Measurements from ENCODE around the gene NKAIN2.

Gene NKAIN2

DNA sequence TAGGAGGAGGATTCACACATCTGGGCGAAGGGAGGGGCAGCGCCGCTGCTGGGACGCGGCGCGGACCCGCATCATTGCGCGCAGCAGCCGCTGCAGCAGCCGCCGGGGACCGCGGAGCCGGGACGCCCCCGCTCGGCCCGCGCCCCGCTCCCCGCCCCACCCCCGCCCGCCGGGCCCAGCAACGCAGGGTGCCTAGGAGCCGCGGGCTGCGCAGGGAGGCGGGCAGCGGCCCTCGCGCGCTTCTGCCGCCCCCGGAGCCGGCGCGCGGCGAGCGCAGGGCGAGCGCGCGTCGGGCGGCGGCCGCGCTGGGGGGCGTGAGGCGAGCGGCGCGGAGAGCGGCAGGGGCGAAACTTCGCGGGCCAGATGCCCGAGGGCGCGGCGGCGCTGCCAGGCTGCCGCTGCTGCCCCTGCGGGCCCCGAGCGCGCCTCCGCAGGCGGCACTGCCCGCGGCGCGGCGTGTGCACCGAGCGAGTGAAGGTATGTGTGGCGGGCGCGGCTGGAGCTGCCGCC, at the start of gene NKAIN2:
NKAIN2 (plus strand) TSS at position 362 of the 510 bp plus-strand sequence.
- H3K4me3 ChIP-seq (ENCODE audit: low read depth, low read length), result peak within 1 kb of the TSS; percentile 83
- no peak within 1 kb of the TSS for H3K27ac ChIP-seq (ENCODE audit: low read depth, low read length)
- no peaks in the 10 kb centered on the region for H3K36me3 ChIP-seq (ENCODE audit: insufficient read depth, low read length)
- peak within 1 kb of the TSS; percentile 51 for H2AFZ ChIP-seq (ENCODE audit: low read length, unreplicated experiment)
- no peaks in the 10 kb centered on the region for H3K4me1 ChIP-seq (ENCODE audit: control insufficient read depth, insufficient read depth, low read length, unreplicated experiment)
- H3K27me3 ChIP-seq (ENCODE audit: insufficient read depth, low read length), result peaks cover 29% of the 10 kb centered on the region
- no peaks in the 10 kb centered on the region for H3K79me2 ChIP-seq (ENCODE audit: control insufficient read depth, insufficient read depth, low read length, unreplicated experiment)

DNA sequence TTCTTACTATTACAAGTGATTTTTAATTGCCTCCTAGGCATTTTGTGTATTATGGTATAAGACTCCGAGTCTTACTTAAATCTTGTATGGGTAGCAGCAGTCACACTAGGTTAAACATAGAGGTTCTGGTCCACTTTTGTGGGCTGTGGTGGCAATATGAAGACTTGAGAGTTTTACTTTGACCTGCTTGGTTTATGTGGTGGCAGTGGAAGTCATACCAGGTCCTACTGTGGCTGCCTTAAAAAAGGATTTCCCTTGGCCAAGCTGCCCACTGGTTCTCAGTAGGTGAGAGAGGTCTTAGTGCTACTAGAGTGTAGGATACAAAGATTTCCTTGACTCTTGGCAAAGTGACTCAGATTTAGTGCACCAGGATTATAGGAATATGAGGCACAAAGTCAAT, 44.2 kb upstream of the NKAIN2 start:
- Histone ChIP-seq H3K4me3 (ENCODE audit: low read depth, low read length) (no peak overlapping the region), H2AFZ (ENCODE audit: low read length, unreplicated experiment) (no peak overlapping the region), H3K36me3 (ENCODE audit: insufficient read depth, low read length) (no peaks in the 10 kb centered on the region), H3K4me1 (ENCODE audit: control insufficient read depth, insufficient read depth, low read length, unreplicated experiment) (no peaks in the 10 kb centered on the region), H3K27me3 (ENCODE audit: insufficient read depth, low read length) (no peaks in the 10 kb centered on the region), H3K27ac (ENCODE audit: low read depth, low read length) (no peak overlapping the region), H3K79me2 (ENCODE audit: control insufficient read depth, insufficient read depth, low read length, unreplicated experiment) (no peaks in the 10 kb centered on the region)

DNA sequence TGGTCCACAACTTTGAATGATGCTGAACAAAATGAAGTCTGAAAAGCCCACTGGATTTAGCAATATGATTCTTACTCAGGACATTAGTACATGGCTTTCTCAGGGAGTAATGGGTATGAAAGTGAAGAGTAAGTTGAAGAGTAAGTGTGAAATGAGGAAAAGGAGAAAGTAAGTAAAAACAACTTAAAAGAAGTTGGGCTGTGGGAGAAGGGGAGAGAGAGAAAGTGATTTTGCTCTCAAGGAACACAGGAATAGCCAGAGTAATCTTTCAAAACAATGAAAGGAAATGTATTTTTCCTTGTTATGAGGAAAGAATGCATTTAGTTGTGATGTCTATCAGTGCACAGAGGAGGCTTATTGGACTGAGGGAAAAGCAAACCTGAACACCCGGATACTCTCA, 39.8 kb upstream of the NKAIN2 start:
- Histone ChIP-seq H3K36me3 (ENCODE audit: insufficient read depth, low read length) (no peaks in the 10 kb centered on the region), H2AFZ (ENCODE audit: low read length, unreplicated experiment) (no peak overlapping the region), H3K79me2 (ENCODE audit: control insufficient read depth, insufficient read depth, low read length, unreplicated experiment) (no peaks in the 10 kb centered on the region), H3K27me3 (ENCODE audit: insufficient read depth, low read length) (no peaks in the 10 kb centered on the region; the same call in 1 of the 2 replicates), H3K4me3 (ENCODE audit: low read depth, low read length) (no peak overlapping the region), H3K4me1 (ENCODE audit: control insufficient read depth, insufficient read depth, low read length, unreplicated experiment) (no peaks in the 10 kb centered on the region), H3K27ac (ENCODE audit: low read depth, low read length) (no peak overlapping the region)

- Histone ChIP-seq H3K27me3 (ENCODE audit: insufficient read depth, low read length) (no peaks in the 10 kb centered on the region; the same call in 1 of the 2 replicates), H3K27ac (ENCODE audit: low read depth, low read length) (no peak overlapping the region), H2AFZ (ENCODE audit: low read length, unreplicated experiment) (no peak overlapping the region), H3K79me2 (ENCODE audit: control insufficient read depth, insufficient read depth, low read length, unreplicated experiment) (no peaks in the 10 kb centered on the region), H3K36me3 (ENCODE audit: insufficient read depth, low read length) (no peaks in the 10 kb centered on the region), H3K4me1 (ENCODE audit: control insufficient read depth, insufficient read depth, low read length, unreplicated experiment) (no peaks in the 10 kb centered on the region), H3K4me3 (ENCODE audit: low read depth, low read length) (no peak overlapping the region)
These were observed 38.9 kb upstream of the NKAIN2 start for GRCh38 chr6:123764722-123765121.

DNA sequence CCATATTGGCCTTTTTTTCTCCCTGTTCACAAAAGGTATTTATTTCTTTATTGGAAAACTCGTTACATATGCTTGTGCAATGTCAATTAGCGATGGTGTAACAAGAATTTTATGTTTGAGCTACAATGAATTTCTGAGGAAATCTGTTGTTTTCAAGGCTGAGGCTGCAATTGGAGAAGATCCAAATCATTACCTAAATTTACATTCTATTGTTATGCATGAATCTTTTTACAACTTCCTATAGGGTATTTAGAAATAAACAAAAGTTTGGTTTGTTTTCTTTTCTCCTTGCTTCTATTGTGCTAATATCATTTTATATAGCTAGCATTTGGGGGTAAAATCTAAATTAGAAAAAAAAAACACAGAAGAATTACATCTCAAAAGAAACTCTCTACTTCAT, 34.7 kb upstream of the NKAIN2 start:
- Histone ChIP-seq H3K27ac (ENCODE audit: low read depth, low read length) (no peak overlapping the region), H3K36me3 (ENCODE audit: insufficient read depth, low read length) (no peaks in the 10 kb centered on the region), H3K4me1 (ENCODE audit: control insufficient read depth, insufficient read depth, low read length, unreplicated experiment) (no peaks in the 10 kb centered on the region), H3K27me3 (ENCODE audit: insufficient read depth, low read length) (no peaks in the 10 kb centered on the region; the same call in 1 of the 2 replicates), H3K79me2 (ENCODE audit: control insufficient read depth, insufficient read depth, low read length, unreplicated experiment) (no peaks in the 10 kb centered on the region), H2AFZ (ENCODE audit: low read length, unreplicated experiment) (no peak overlapping the region), H3K4me3 (ENCODE audit: low read depth, low read length) (no peak overlapping the region)

- Histone ChIP-seq H3K36me3 (ENCODE audit: insufficient read depth, low read length) (no peaks in the 10 kb centered on the region), H3K4me1 (ENCODE audit: control insufficient read depth, insufficient read depth, low read length, unreplicated experiment) (no peaks in the 10 kb centered on the region), H3K27ac (ENCODE audit: low read depth, low read length) (no peak overlapping the region), H3K79me2 (ENCODE audit: control insufficient read depth, insufficient read depth, low read length, unreplicated experiment) (no peaks in the 10 kb centered on the region), H3K27me3 (ENCODE audit: insufficient read depth, low read length) (no peaks in the 10 kb centered on the region; the same call in 1 of the 2 replicates), H2AFZ (ENCODE audit: low read length, unreplicated experiment) (no peak overlapping the region), H3K4me3 (ENCODE audit: low read depth, low read length) (no peak overlapping the region)
These were observed 34.2 kb upstream of the NKAIN2 start for GRCh38 chr6:123769431-123769830.

DNA sequence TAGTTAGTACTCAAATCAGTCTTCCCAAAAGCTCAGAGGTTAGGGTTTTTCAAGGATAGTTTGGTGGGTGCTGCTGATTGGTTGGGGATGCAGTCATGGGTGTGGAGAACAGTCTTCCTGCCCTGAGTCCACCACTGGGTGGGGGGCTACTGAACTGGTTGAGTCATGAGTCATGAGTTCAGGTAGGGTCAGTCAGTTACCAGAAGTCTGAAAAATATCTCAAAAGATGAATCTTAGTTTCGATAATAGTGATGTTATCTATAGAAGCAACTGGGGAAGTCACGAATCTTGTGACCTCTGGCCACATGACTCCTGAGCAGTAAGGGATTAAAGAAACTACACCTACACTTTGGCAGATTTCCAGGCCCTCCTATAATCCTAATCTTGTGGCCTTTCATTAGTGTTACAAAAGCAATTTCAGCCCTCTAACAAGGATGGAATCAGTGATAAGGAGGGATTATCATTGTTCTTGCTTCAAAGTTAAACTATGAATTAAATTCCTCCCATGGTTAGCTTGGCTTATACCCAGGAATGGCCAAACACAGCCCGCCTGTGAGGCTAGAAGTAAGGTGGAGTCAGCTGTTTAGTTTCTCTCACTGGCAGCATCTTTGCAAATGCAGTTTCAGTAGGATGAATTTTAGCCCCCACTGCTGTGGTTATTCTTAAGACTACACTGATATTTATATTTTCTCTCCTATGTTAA, 33.3 kb upstream of the NKAIN2 start:
- no peak overlapping the region for H3K27ac ChIP-seq (ENCODE audit: low read depth, low read length)

DNA sequence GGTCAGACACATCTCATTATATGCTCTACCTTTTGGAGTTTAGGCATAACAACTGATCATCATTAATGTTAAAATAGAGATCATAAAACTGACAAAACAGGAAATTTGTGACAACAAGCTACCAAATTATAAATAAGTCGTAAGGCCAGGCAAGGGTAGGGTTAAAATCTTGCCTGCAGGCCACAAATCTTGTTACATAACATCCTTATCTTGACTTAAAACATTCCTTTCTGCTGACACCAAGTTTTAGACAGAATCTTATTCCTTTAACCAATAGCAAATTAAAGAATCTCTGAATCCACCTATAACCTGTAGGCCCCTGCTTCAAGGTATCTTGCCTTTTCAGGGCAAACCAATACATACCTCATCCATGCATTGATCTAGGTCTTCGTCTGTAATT, 32.5 kb upstream of the NKAIN2 start:
- no peaks in the 10 kb centered on the region for H3K79me2 ChIP-seq (ENCODE audit: control insufficient read depth, insufficient read depth, low read length, unreplicated experiment)
- H3K27ac ChIP-seq (ENCODE audit: low read depth, low read length), result no peak overlapping the region
- no peaks in the 10 kb centered on the region; the same call in 1 of the 2 replicates for H3K27me3 ChIP-seq (ENCODE audit: insufficient read depth, low read length)
- no peak overlapping the region for H2AFZ ChIP-seq (ENCODE audit: low read length, unreplicated experiment)
- no peaks in the 10 kb centered on the region for H3K4me1 ChIP-seq (ENCODE audit: control insufficient read depth, insufficient read depth, low read length, unreplicated experiment)
- no peaks in the 10 kb centered on the region for H3K36me3 ChIP-seq (ENCODE audit: insufficient read depth, low read length)
- H3K4me3 ChIP-seq (ENCODE audit: low read depth, low read length), result no peak overlapping the region

More for the DNA sequence above, 33.3 kb upstream of the NKAIN2 start:
- Histone ChIP-seq H2AFZ (ENCODE audit: low read length, unreplicated experiment) (no peak overlapping the region), H3K4me3 (ENCODE audit: low read depth, low read length) (no peak overlapping the region), H3K79me2 (ENCODE audit: control insufficient read depth, insufficient read depth, low read length, unreplicated experiment) (no peaks in the 10 kb centered on the region), H3K4me1 (ENCODE audit: control insufficient read depth, insufficient read depth, low read length, unreplicated experiment) (no peaks in the 10 kb centered on the region), H3K27me3 (ENCODE audit: insufficient read depth, low read length) (no peaks in the 10 kb centered on the region; the same call in 1 of the 2 replicates), H3K36me3 (ENCODE audit: insufficient read depth, low read length) (no peaks in the 10 kb centered on the region)

- no peak overlapping the region for H3K27ac ChIP-seq (ENCODE audit: low read depth, low read length)
- H3K79me2 ChIP-seq (ENCODE audit: control insufficient read depth, insufficient read depth, low read length, unreplicated experiment), result no peaks in the 10 kb centered on the region
- H3K36me3 ChIP-seq (ENCODE audit: insufficient read depth, low read length), result no peaks in the 10 kb centered on the region
- H3K4me1 ChIP-seq (ENCODE audit: control insufficient read depth, insufficient read depth, low read length, unreplicated experiment), result no peaks in the 10 kb centered on the region
- H2AFZ ChIP-seq (ENCODE audit: low read length, unreplicated experiment), result no peak overlapping the region
- no peaks in the 10 kb centered on the region for H3K27me3 ChIP-seq (ENCODE audit: insufficient read depth, low read length)
- H3K4me3 ChIP-seq (ENCODE audit: low read depth, low read length), result no peak overlapping the region
These were observed 26.1 kb upstream of the NKAIN2 start for GRCh38 chr6:123777563-123777962.

- no peaks in the 10 kb centered on the region for H3K79me2 ChIP-seq (ENCODE audit: control insufficient read depth, insufficient read depth, low read length, unreplicated experiment)
- H3K27ac ChIP-seq (ENCODE audit: low read depth, low read length), result no peak overlapping the region
- no peak overlapping the region for H3K4me3 ChIP-seq (ENCODE audit: low read depth, low read length)
- H3K4me1 ChIP-seq (ENCODE audit: control insufficient read depth, insufficient read depth, low read length, unreplicated experiment), result no peaks in the 10 kb centered on the region
- no peaks in the 10 kb centered on the region for H3K27me3 ChIP-seq (ENCODE audit: insufficient read depth, low read length)
- H3K36me3 ChIP-seq (ENCODE audit: insufficient read depth, low read length), result no peaks in the 10 kb centered on the region
- no peak overlapping the region for H2AFZ ChIP-seq (ENCODE audit: low read length, unreplicated experiment)
These were observed 23.6 kb upstream of the NKAIN2 start for GRCh38 chr6:123780021-123780420.

GRCh38 chr6:123784330-123784729, 19.3 kb upstream of the NKAIN2 start:
- H3K4me3 ChIP-seq (ENCODE audit: low read depth, low read length), result no peak overlapping the region
- H3K27me3 ChIP-seq (ENCODE audit: insufficient read depth, low read length), result no peaks in the 10 kb centered on the region
- H2AFZ ChIP-seq (ENCODE audit: low read length, unreplicated experiment), result no peak overlapping the region
- no peaks in the 10 kb centered on the region for H3K36me3 ChIP-seq (ENCODE audit: insufficient read depth, low read length)
- no peaks in the 10 kb centered on the region for H3K79me2 ChIP-seq (ENCODE audit: control insufficient read depth, insufficient read depth, low read length, unreplicated experiment)
- no peak overlapping the region for H3K27ac ChIP-seq (ENCODE audit: low read depth, low read length)
- H3K4me1 ChIP-seq (ENCODE audit: control insufficient read depth, insufficient read depth, low read length, unreplicated experiment), result no peaks in the 10 kb centered on the region

All from ACC112 (cell line).